T-helper 22 cell (primary cell): Measurements from ENCODE around the gene PLXNB2.

Experiments
- DNase-seq: peaks from one replicate; pipeline ENCODE4 v3.0.0-alpha.2; 2020; ENCODE audit warnings: low read depth

Gene PLXNB2

DNA sequence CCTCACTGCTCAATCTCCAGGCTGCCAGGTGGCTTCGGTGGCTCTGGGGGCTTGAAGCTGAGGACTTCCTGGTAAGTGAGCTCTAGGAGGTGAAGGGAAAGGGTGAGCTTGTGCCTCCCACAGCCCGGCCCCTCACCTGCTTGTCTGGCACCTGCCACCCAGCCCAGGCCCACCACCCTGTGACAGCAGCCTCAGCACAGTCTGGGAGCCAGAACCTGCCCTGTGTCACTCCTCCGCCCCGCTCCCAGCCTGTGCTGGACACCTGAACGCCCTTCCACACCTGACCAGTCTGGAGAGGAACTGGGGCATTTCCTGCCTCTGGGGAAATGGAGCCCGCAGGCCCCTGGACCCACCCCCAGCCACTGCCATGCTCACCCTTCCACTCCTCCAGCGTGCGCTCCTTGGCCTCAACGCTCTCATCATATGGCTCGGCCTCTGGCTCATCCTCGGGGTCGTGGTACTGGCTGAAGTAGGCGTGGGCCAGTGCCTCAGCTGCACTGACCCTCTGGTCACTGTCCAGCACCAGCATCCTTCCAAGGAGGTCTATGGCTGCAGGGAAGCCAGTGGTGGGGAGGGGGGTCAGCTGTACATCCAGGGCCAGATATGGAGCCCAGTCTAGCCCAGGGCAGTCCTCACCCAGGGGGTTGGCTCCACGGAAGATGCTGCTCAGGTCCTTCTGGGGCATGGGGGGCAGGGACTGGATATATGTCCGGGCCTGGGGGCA, 42.3 kb downstream of the PLXNB2 start:
- no peak for DNase-seq

- no peak for DNase-seq
Observed at GRCh38 chr22:50264104-50264745, 43.2 kb downstream of the PLXNB2 start.

DNA sequence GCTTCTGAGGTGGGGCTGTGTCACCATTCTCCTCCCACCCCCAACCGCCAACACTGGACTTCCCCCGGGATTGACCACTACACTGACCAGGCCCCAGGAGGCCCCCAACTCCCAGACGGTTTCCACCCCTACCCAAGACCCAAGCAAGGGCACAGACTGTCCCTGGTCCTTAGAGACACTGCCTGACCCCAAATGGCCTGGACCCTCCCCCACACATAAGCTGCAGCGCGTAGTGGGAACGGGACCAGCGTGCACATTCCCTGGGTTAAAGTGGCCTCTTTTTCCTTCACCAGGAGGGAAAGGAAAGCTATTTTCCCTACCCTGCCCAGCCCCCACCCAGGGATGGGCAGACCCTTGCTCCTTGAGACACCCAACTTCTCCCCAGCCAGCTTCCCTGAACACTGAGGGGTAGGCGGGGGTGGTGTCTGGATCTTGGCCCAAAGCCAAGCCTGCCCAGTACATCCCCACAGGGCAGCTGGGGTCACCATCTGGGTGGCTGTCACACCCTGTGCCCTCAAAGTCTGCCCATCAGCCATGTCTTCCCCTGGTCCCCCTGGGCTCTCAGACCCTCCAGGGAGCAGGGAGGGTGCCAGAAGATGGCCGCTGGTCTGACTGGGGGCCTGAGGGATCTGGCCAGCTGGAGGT, 44.4 kb downstream of the PLXNB2 start:
- no peak for DNase-seq

DNA sequence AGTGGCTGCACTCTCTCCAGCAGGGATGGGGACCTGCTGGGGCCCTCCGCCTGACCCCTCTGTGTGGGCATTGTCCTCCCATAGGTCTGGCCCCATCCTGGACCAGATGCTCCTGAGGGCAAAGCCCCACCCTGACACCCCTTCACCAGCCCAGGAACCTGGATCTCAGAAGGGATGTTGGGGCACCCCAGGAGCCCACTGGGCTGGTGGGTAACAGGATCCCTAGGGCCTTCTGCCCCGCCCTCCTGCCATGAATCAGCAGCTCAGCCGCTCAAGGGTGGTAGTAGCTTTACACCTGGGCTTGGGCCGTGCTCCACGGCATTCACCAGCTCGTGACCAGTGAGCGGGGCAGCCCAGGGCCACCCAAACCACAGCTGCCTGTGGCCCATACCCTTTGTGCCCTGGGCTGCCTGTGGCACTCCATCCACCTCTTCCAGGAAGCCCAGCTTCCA, 45.0 kb downstream of the PLXNB2 start:
- no peak for DNase-seq

DNA sequence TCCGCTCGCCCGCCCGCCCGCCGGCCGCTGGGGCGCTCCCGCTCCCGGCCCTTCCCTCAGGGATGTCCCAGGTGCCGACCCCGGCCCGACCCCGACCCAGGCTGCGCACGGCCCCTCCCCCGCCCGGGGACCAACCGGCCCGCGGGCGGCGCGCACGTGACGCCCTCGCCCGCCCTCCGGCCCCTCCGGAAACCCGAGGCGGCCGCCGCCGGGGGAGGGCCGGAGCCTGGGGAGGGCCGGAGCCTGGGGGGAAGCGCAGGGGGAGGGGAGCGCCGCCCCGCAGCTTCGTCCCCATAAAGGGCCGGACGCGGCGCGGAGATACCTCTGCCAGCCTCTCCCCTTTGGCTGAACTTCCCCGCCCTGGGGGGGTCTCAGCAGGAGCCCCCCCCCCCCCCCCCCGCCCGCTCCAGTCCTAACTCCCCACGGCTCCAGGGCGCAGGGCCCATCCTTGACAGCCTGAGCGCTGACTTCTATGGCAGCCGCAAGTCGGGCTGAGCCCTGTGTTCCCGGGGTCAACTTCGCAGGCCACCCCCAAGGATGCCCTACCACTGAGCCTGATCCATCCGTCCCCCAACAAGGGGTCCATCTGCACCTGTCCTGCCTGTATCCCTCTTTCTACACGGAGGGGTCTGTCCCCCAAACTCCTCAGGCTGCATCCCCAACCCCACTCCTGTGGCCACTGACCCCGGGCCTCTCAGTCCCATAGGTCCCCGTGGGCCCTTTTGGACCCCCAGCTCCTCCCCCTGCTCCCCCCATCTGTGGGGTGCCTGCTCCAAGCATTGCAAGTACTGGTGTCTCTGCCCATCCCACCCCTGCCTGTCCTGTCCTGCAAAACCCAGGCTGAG, 45.6 kb downstream of the PLXNB2 start, which contains the start of gene MAPK12:
MAPK12 (minus strand) TSS at position 69 of the 845 bp plus-strand sequence. CDS start 174 bp downstream, outside the sequence.
- no peak for DNase-seq

DNA sequence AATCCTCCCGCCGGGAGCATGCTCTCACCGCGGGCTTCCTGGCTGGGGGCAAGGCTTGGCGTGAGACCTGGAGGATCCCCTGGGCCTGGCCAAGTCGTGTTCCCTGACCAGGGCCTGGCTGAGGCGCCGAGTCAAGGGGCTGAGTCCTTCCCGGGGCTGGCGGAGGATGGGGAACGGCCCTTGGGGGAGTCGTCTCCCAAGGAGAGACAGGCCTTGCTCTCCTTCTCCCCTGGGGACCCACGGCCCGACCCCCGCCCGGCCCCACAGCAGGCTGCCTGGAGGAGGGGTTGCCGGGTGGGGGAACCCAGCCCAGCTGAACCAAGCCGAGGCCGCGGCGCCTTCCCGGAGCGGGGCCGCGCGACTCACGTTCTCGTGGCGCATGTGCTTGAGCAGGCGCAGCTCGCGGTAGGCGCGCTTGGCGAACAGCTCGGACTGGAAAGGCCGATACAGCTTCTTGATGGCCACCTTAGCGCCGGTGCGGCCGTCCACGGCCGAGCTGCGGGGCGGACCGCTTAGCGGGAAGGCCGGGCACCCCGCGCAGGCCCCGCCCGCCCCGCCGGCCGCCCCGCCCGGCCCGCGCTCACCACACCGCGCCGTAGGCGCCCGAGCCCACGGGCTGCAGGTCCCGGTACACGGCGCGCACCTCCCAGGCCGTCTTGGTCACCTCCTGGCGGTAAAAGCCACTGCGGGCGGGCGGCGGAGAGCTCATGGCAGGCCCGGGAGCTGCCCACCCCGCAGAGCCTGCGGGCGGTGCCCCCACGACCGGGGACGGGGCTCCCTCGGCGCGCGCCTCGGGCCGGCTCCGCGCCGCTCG, 46.4 kb downstream of the PLXNB2 start:
- no peak for DNase-seq

- DNase-seq, result no peak
Observed at GRCh38 chr22:50260434-50260800, 47.0 kb downstream of the PLXNB2 start.

DNA sequence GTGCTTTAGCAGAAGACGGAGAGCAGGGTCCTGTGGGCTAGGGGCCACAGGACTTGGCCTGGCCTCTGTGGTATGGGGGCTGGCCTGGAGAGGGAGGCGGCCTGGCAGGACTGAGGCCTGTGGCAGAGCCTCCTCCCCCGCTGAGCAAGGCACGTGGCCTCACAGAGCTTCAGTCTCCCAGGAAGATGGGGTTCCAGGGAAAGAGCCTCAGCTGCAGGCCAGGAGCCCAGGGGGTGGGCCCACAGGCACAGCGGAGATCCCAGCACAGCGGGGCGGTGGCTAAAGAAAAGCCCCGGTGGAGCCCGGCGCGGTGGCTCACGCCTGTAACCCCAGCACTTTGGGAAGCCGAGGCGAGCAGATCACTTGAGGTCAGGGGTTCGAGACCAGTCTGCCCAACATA, 48.1 kb downstream of the PLXNB2 start:
- DNase-seq, result no peak

GRCh38 chr22:50258361-50259292, 48.8 kb downstream of the PLXNB2 start:
- no peak for DNase-seq

DNA sequence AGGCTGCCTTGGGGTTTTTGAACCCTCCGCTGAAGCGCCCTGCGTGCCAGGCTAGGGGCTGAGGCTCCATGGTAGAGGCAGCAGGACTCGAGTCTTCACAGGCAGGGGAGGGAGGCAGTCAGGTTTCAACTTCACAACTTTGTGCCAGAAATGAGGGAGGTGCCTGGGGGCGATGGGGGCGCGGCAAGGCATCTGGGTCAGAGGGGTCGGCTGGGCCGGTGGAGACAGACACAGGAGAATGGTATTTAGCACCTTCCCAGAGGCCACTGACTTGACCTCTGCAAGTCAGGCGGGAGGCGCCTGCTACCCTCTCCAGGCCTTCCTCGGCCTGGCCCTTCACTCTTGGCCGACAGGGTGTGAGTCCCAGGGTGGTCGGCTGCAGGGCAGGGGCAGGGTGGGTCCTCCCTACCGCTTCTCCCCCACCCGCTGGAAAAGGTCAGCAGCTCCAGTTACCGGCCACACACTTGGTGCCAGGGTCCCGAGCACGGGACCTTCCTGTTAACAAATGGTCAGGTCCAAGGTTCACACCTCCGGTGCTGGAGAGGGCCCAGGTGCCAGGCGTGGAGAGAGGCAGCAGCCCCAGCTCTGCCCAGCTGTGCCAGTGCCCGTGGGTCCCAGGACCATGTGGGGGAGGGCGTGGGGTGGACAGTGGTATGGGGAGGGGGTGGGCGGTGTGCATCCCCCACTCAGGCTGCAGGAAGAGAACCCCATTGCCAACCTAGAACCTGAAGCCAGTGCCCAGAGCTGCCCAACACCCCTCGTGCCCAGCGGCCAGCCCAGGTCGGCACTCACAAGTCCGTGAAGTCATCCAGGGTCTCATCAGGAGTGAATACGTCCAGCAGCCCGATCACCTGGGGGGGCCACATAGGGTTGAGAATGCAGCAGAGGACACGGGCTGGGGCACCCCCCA, 49.7 kb downstream of the PLXNB2 start:
- no peak for DNase-seq

DNA sequence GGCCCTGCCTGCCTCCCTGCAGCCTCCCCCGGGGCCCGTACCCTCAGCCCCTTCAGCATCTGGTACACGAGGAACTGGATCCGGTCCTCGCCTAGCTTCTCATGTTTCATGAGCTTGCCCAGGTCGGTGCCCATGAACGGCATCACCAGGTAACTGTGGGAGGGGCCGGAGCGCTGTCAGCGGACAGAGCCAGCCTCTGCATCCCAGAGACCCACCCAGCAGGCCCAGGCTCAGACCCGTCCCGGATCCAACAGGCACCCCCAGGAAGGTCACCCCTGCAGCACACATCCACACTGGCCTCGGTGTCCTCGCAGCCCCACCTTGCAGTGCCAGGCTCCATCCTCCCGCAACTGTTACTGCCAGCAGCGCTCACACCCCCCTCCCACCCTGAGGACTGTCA, 50.4 kb downstream of the PLXNB2 start:
- no peak for DNase-seq

DNA sequence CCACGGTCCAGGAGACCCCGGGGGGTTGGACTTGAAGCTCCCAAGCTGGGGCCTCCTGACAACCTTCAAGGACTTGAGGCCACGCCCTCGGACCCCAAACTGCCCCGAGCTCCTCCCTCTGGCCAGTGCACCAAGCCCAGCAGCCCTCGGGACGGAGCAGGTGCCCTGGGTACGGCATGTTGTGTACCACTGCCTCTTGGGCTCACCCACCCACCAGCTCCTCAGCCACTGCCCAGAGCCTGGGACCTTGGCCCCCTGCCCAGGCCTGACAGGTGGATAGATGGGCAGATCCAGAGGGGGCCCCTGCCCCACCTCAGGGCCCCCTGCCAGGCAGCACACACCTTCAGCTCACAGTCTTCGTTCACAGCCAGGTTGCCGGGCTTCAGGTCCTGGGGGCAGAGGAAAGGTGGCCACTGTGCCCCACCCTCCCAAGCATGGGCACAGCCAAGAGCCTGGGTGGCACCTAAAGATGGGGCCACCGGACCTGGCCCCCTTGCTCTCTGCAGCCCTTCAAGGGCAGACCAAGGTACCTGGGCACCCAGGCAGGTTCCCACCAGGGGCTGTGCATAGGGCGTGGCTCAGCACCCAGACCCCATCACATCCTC, 51.1 kb downstream of the PLXNB2 start:
- DNase-seq, result no peak

- DNase-seq, result no peak
Observed at GRCh38 chr22:50255607-50256006, 51.8 kb downstream of the PLXNB2 start.

GRCh38 chr22:50255099-50255498, 52.3 kb downstream of the PLXNB2 start:
- no peak for DNase-seq

GRCh38 chr22:50253941-50254340, 53.5 kb downstream of the PLXNB2 start:
- no peak for DNase-seq

- no peak for DNase-seq
Observed at GRCh38 chr22:50253046-50253915, 54.2 kb downstream of the PLXNB2 start.
